Suppressor macrophage treated with lipopolysaccharide for 1 hour (primary cell): ENCODE data around the gene ARMH4.

Experiments
- DNase-seq, 3 donors: peaks; one replicate each; pipeline ENCODE4 v3.0.0-alpha.2; 2020 to 2022

The ARMH4 gene

GRCh38 chr14:58152014-58152857, at the start of gene ARMH4:
Gene ARMH4 (minus strand): TSS chr14:58152213. CDS start chr14:58139358, 12,855 bp downstream.
- peak; percentile 68 to 85 (median 74) for DNase-seq

- peak; percentile 21 to 56 (median 30) for DNase-seq
Observed at GRCh38 chr14:58200846-58201245, 48.8 kb upstream of the ARMH4 start.

DNA sequence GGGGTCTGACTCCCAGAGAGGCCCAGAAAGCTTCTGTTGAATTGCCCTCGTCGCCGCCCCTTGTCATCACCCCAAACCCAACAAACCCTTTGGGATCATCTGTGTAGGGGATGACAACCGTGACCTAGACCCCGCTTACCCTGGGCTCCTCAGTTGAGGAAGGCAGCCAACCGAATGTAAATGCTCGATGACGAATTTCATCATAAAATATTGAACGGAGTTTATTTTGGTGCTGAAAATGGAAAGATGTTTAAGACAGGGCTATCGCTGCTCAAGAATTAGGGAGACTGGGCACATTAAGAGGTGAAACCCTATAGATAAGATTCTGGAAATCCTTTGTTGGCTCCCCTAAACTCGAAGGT, 48.4 kb upstream of the ARMH4 start:
- no peak for DNase-seq

DNA sequence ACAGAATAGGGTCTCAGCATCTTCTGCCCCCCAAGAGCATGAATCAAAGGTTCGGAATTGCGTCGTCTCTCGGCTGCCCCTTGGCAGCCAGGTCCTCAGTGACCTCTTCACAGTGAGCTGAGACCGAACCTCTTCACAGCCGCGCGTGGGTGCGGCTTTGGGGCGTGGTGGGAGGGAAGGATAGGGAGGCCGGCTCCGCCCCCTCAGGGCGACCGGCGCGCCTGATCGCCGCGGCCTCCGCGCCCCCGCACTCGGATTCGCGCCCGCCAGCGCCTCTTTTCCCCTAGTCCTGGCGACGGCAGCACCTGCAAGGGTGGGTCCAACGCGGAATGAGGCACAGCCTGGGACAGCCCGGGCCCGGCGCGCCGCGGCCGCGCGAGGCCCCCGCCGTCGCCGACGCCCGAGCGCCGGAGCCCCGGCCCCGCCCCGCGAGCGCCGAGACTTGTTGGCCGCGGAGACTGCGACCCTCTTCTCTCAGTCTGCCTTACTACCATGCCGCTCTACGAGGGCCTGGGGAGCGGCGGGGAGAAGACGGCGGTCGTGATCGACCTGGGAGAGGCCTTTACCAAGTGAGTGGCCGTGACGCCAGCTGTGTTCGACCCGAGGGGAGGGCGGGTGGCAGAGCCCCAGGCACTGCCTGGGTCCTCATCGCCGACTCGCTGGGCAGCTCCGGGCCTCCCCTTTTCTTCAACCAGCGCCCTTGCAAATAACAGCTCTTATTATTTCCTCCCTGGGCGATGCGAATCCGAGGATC, 47.9 kb upstream of the ARMH4 start, which contains the start of gene ACTR10:
Gene ACTR10 (plus strand): TSS at position 424 of the 754 bp plus-strand sequence. CDS start 69 bp downstream, at position 493.
- peak; percentile 88 to 95 (median 94) for DNase-seq

- no peak for DNase-seq
Observed at GRCh38 chr14:58198086-58198485, 46.1 kb upstream of the ARMH4 start.

GRCh38 chr14:58196198-58196597, 44.2 kb upstream of the ARMH4 start:
- peak in 1 of 3 donors; percentile 21 for DNase-seq

GRCh38 chr14:58193542-58193941, 41.5 kb upstream of the ARMH4 start:
- no peak for DNase-seq

- DNase-seq, result no peak
Observed at GRCh38 chr14:58191763-58192601, 40.0 kb upstream of the ARMH4 start.

DNA sequence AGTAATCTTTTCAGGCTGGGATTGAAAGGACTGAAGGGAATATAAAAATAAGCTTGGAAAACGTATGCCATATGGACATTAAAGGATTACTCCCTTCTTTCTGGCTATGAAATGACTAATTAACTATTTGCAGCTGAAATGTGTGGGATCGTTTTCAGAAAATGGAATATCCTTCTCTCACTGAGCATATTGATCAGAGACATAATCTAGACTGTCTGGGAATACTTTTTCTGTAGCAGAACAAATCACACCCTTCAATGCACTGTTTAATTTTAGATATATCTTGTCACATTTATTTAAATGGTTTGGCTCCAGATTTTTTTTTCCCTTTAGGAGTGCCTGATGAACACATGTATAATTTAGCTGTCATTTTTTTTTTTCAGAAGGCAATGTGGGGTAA, 37.2 kb upstream of the ARMH4 start:
- no peak for DNase-seq

DNA sequence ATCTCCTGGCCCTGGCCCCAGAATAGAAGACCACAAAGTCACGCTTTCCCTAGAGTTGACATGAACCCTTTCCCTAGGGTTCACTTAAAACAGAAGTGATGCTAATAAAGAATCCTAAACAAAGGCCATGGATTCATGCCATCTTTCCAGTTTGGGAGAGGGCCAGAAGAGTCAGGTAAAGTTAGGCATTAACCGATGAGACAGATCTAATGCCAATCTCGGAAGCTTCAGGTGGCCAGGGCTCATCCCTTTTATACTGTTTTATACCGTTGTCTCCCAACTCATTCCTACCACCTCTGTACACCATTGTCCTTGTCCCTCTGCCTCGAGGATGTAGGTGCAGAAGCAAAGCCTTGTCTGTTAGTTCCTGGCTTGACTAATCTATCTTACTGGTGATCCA, 25.1 kb upstream of the ARMH4 start:
- no peak for DNase-seq

- DNase-seq, result peak; percentile 79 to 81 (median 80)
Observed at GRCh38 chr14:58171090-58171489, 19.1 kb upstream of the ARMH4 start.

- DNase-seq, result no peak
Observed at GRCh38 chr14:58167891-58168290, 15.9 kb upstream of the ARMH4 start.

GRCh38 chr14:58167057-58167456, 15.0 kb upstream of the ARMH4 start:
- DNase-seq, result no peak

DNA sequence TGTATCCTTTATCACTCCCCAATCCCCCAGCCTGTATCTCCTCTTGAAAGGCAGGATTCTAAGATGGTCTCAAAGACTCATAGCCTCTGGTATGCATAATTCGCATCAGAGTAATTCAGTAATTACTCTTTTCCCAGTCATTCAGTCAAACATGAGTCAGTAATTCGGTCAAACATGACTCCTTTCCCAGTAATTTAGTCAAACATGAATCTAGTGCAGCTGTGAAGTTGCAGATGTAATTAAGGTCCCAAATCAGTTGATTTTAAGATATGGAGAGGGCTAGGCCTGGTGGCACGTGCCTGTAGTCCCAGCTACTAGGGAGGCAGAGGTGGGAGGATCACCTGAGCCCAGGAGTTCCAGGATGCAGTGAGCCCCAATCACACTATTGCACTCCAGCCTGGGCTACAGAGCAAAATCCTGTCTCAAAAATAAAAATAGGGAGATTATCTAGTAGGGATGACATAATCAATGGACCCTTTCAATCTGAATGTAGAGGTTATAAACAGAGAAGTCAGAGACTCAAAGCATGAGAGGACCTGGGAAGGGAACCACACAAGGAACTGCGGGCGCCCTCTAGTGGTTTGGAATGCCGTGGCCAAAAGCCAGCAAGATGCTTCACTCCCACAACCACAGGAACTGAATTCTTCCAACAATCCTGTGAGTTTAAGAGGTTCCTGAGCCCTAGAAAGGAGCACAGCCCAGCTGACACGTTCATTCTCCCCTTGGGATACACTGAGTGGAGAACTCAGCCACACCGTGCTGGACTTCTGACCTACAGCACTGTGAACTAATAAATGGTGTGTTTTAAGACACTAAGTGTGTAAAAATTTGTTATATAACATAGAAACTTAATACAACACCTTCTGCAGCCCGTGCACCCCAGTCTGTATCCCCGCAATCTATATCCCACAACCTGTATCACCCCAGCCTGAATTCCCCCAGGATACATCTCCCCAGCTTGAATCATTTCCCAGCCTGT, 14.3 kb upstream of the ARMH4 start:
- peak; percentile 78 to 94 (median 90) for DNase-seq

GRCh38 chr14:58160561-58160960, 8.5 kb upstream of the ARMH4 start:
- DNase-seq, result no peak

- peak; percentile 23 to 56 (median 36) for DNase-seq
Observed at GRCh38 chr14:58151133-58152013, 640 bp downstream of the ARMH4 start.

GRCh38 chr14:58150243-58150805, 1.7 kb downstream of the ARMH4 start:
- no peak for DNase-seq

GRCh38 chr14:58149196-58149595, 2.8 kb downstream of the ARMH4 start:
- no peak for DNase-seq

GRCh38 chr14:58146399-58146798, 5.6 kb downstream of the ARMH4 start:
- no peak for DNase-seq

DNA sequence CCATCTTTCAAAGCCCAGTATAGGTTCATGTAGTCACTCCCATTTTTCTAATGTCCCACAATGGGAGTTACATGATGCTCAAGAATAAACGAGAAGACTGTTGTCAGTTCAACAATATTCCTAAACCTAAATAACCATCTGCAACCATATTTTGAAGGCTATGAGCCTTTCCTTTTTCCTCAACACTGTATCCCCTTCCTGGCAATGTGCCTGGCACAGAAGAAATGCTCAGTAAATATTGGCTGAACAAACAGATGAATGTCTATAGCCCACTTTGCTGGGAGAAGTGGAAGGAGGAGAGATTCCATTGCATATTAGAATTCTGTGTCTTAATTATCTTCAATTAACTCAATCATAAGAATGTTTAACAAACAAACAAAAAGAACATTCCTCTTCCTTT, 6.1 kb downstream of the ARMH4 start:
- no peak for DNase-seq
